ENCODE data around the gene GLDC.
"Not testable (repeated sequence)": the region's sequence is repeated elsewhere in the genome, so short reads cannot be mapped to it uniquely, and the experiment has no call there.

The GLDC gene

GRCh38 chr9:6664204-6664680, 18.7 kb upstream of the GLDC start:
- DNase-seq (ENCODE audit: low spot score), result no peak

GRCh38 chr9:6660512-6660911, 15.0 kb upstream of the GLDC start:
- DNase-seq (ENCODE audit: low spot score), result no peak

GRCh38 chr9:6658628-6659353, 13.3 kb upstream of the GLDC start:
- no peak for DNase-seq (ENCODE audit: low spot score)

GRCh38 chr9:6656614-6657300, 11.2 kb upstream of the GLDC start:
- no peak for DNase-seq (ENCODE audit: low spot score)

- DNase-seq (ENCODE audit: low spot score), result no peak
These were observed 9.5 kb upstream of the GLDC start for GRCh38 chr9:6655036-6655435.

- no peak for DNase-seq (ENCODE audit: low spot score)
These were observed 736 bp upstream of the GLDC start for GRCh38 chr9:6646293-6646636.

GRCh38 chr9:6645105-6645354, 499 bp downstream of the GLDC start:
- DNase-seq (ENCODE audit: low spot score), result not testable (repeated sequence)

- no peak for DNase-seq (ENCODE audit: low spot score)
These were observed 1.0 kb downstream of the GLDC start for GRCh38 chr9:6644346-6645104.

- DNase-seq (ENCODE audit: low spot score), result no peak
These were observed 3.6 kb downstream of the GLDC start for GRCh38 chr9:6641961-6642360.

GRCh38 chr9:6641561-6641960, 4.0 kb downstream of the GLDC start:
- no peak for DNase-seq (ENCODE audit: low spot score)

GRCh38 chr9:6641056-6641455, 4.5 kb downstream of the GLDC start:
- no peak for DNase-seq (ENCODE audit: low spot score)

GRCh38 chr9:6640268-6641051, 5.1 kb downstream of the GLDC start:
- DNase-seq (ENCODE audit: low spot score), result no peak

GRCh38 chr9:6639622-6640021, 5.9 kb downstream of the GLDC start:
- DNase-seq (ENCODE audit: low spot score), result no peak

- no peak for DNase-seq (ENCODE audit: low spot score)
These were observed 11.1 kb downstream of the GLDC start for GRCh38 chr9:6634444-6634843.

- no peak for DNase-seq (ENCODE audit: low spot score)
These were observed 12.2 kb downstream of the GLDC start for GRCh38 chr9:6633378-6633777.

GRCh38 chr9:6632516-6633183, 12.9 kb downstream of the GLDC start:
- DNase-seq (ENCODE audit: low spot score), result no peak

GRCh38 chr9:6631207-6631512, 14.4 kb downstream of the GLDC start:
- DNase-seq (ENCODE audit: low spot score), result no peak

- no peak for DNase-seq (ENCODE audit: low spot score)
These were observed 14.9 kb downstream of the GLDC start for GRCh38 chr9:6630502-6631206.

- DNase-seq (ENCODE audit: low spot score), result no peak
These were observed 16.8 kb downstream of the GLDC start for GRCh38 chr9:6628704-6629103.

- DNase-seq (ENCODE audit: low spot score), result no peak
These were observed 20.2 kb downstream of the GLDC start for GRCh38 chr9:6625363-6625762.

- not testable (repeated sequence) for DNase-seq (ENCODE audit: low spot score)
These were observed 22.7 kb downstream of the GLDC start for GRCh38 chr9:6622784-6623183.

- DNase-seq (ENCODE audit: low spot score), result no peak
These were observed 24.7 kb downstream of the GLDC start for GRCh38 chr9:6620796-6621195.
